B cell (primary cell): ENCODE data around the gene TPCN1. TPM values are rescaled to one million over a fixed set of nuclear protein-coding genes. Genes with fewer than 3 reads are reported as not detected.

Source experiments
- ATAC-seq: fragments of 200-7000 bp; cut with Tn5 transposase; one replicate; pipeline ENCODE4 v1.10.0; 2021; ENCODE audit warnings: low read depth, mild to moderate bottlenecking, moderate number of reproducible peaks, moderate library complexity
- CTCF ChIA-PET: fragments of 350-600 bp; sonication (Branson Sonifier 250); formaldehyde crosslinking; loops from one replicate; lab custom pipeline; 2021; ENCODE audit warnings: antibody characterized with exemption, inconsistent platforms; lab: Charles Lee
- POLR2A ChIA-PET: fragments of 350-600 bp; sonication (Branson Sonifier 250); formaldehyde crosslinking; loops from one replicate; lab custom pipeline; 2021; ENCODE audit warnings: antibody characterized with exemption; lab: Charles Lee
- DNase-seq: peaks from one replicate; pipeline ENCODE4 v3.0.0; 2013
- H2AFZ ChIP-seq: 2 replicates; pipeline ENCODE4 v1.6.1; 2012; ENCODE audit warnings: mild to moderate bottlenecking, low read depth, low read length; ENCODE audit not compliant: insufficient read depth, poor library complexity, severe bottlenecking
- H3K27ac ChIP-seq, 2 donors: 1 replicate in 1 of 2; 2 replicates in 1 of 2; pipeline ENCODE4 v1.5.1; 2012 to 2013; ENCODE audit warnings: low read length in 2 of 2, mild to moderate bottlenecking in 2 of 2, moderate library complexity in 1 of 2
- H3K27me3 ChIP-seq, 4 experiments: fragments of 200-600 bp in 1 of 4; sonication (generic) in 1 of 4; replicated peaks in 1 of 4; 1 replicate in 2 of 4; 2 replicates in 2 of 4; pipeline versions ENCODE4 v1.6.1 to v1.7.0; 2013 to 2016; ENCODE audit warnings: low read length in 3 of 4, mild to moderate bottlenecking in 2 of 4, mixed read lengths in 1 of 4, moderate library complexity in 1 of 4; ENCODE audit not compliant: insufficient read depth in 4 of 4, control insufficient read depth in 3 of 4; ENCODE audit errors: control extremely low read depth in 1 of 4
- H3K36me3 ChIP-seq, 2 experiments: replicated peaks in 1 of 2; 1 replicate in 1 of 2; 2 replicates in 1 of 2; pipeline versions ENCODE4 v1.6.1 to v1.7.1; 2013; ENCODE audit warnings: low read length in 1 of 2; ENCODE audit not compliant: insufficient read depth in 2 of 2, control insufficient read depth in 1 of 2; ENCODE audit errors: control extremely low read depth in 1 of 2, extremely low read depth in 1 of 2
- H3K4me1 ChIP-seq, 2 donors: fragments of 200-600 bp in 1 of 2; sonication (generic) in 1 of 2; 1 replicate in 1 of 2; 2 replicates in 1 of 2; pipeline versions ENCODE4 v1.5.1 to v1.6.1; 2013 to 2017; ENCODE audit warnings: low read length in 2 of 2; ENCODE audit not compliant: control insufficient read depth in 2 of 2, insufficient read depth in 2 of 2
- H3K4me2 ChIP-seq: replicated peaks from 2 replicates; pipeline ENCODE3; 2012; ENCODE audit warnings: mild to moderate bottlenecking, low read depth, low read length; ENCODE audit not compliant: poor library complexity, severe bottlenecking
- H3K4me3 ChIP-seq, 5 experiments: fragments of 200-600 bp in 1 of 5; sonication (generic) in 1 of 5; 1 replicate in 3 of 5; 2 replicates in 2 of 5; pipeline versions ENCODE4 v1.5.1 to v1.7.0; 2011 to 2016; ENCODE audit warnings: low read length in 4 of 5, mild to moderate bottlenecking in 4 of 5, low read depth in 2 of 5, control low read depth in 1 of 5, moderate library complexity in 1 of 5; ENCODE audit not compliant: insufficient read depth in 1 of 5; ENCODE audit errors: control extremely low read depth in 1 of 5, extremely low read depth in 1 of 5
- H3K79me2 ChIP-seq: fragments of 200-600 bp; sonication (generic); one replicate; pipeline ENCODE4 v1.6.0; 2016; ENCODE audit warnings: low read length; ENCODE audit not compliant: control insufficient read depth, insufficient read depth
- H3K9ac ChIP-seq: fragments of 200-600 bp; sonication (generic); 2 replicates; pipeline ENCODE4 v1.6.1; 2017; ENCODE audit warnings: mild to moderate bottlenecking, low read length, moderate library complexity
- H3K9me3 ChIP-seq, 3 donors: one replicate each; pipeline versions ENCODE4 v1.6.1 to v1.7.1; 2013; ENCODE audit warnings: low read length in 2 of 3; ENCODE audit not compliant: control insufficient read depth in 2 of 3, insufficient read depth in 1 of 3; ENCODE audit errors: control extremely low read depth in 1 of 3
- H4K20me1 ChIP-seq: 2 replicates; pipeline ENCODE4 v1.6.0; 2012; ENCODE audit warnings: mild to moderate bottlenecking, low read length; ENCODE audit not compliant: insufficient read depth, control insufficient read depth, poor library complexity, severe bottlenecking
- H3K27ac Mint-ChIP-seq: one replicate; pipeline ENCODE4 v1.8.0; 2021; ENCODE audit warnings: mixed read lengths
- H3K27me3 Mint-ChIP-seq: one replicate; pipeline ENCODE4 v1.8.0; 2021; ENCODE audit warnings: mixed read lengths
- H3K4me1 Mint-ChIP-seq: one replicate; pipeline ENCODE4 v1.8.0; 2021; ENCODE audit warnings: mixed read lengths
- H3K4me3 Mint-ChIP-seq: one replicate; pipeline ENCODE4 v1.8.0; 2021; ENCODE audit warnings: mixed read lengths
- H3K9me3 Mint-ChIP-seq: one replicate; pipeline ENCODE4 v1.8.0; 2022; ENCODE audit warnings: mixed read lengths; ENCODE audit not compliant: insufficient read depth
- CTCF ChIP-seq: fragments of 200-600 bp; IDR thresholded peaks from one replicate; pipeline ENCODE4 v1.8.0; 2022; ENCODE audit warnings: antibody characterized with exemption, mild to moderate bottlenecking
- EZH2 ChIP-seq: IDR thresholded peaks from 2 replicates; pipeline ENCODE4 v1.6.1; 2012; ENCODE audit warnings: borderline replicate concordance, low read depth, mild to moderate bottlenecking, moderate library complexity, low read length; ENCODE audit not compliant: insufficient read depth, poor library complexity, severe bottlenecking
- WGBS: methylation state at CpG from one replicate; pipeline ENCODE4 v1.1.5; 2013; ENCODE audit warnings: missing lambda C conversion rate; ENCODE audit not compliant: insufficient coverage; 5-methylcytosine and 5-hydroxymethylcytosine counted together
- intact Hi-C: fragments of 100-400 bp; cut with micrococcal nuclease; formaldehyde crosslinking; loops from one replicate; pipeline ENCODE4 v1.10.0; 2022
- polyA plus RNA-seq: library from polyadenylated mRNA; depleted of rRNA; stranded (reverse); fragments of >200 nt; gene quantifications from 2 replicates; pipeline ENCODE4 v1.2.3, GENCODE V29; 2012
- total RNA-seq, 2 donors: library from RNA; stranded (reverse); fragments of 120-200 nt in 1 of 2; gene quantifications; 1 replicate in 1 of 2; 2 replicates in 1 of 2; pipeline versions ENCODE4 v1.2.3 to v1.2.4, GENCODE V29; 2013 to 2022

Gene TPCN1
- total and polyA plus RNA-seq, 2 donors (not counting 1 experiment from before 2014, with no cell fraction given) = 80.8 to 258 TPM

GRCh38 chr12:113208041-113208934 is 13.0 kb upstream of the TPCN1 start:
- ChIA-PET POLR2A (interaction anchor here (0.6 to 3.6 kb wide), 13 partner anchors 9 to 1444 kb away, joined by 3 to 69 read pairs (median 6); partner anchors contain the start of genes DDX54, RITA1 and TPCN1), CTCF (interaction anchor here (0.7 to 3.3 kb wide), 14 partner anchors 9 to 217 kb away, joined by 3 to 35 read pairs (median 5); partner anchors contain the start of gene TPCN1)
- Histone ChIP-seq H3K4me3 (peak overlapping the region in 3 of 5 experiments; percentile 4 to 47 (median 5)), H2AFZ (peak overlapping the region; percentile 25), H3K27ac (peak overlapping the region; percentile 91 to 94), H4K20me1 (no peaks in the 10 kb centered on the region), H3K9ac (peak overlapping the region; percentile 36), H3K27me3 (no peaks in the 10 kb centered on the region), H3K4me2 (peak overlapping the region; percentile 70), H3K79me2 (no peaks in the 10 kb centered on the region), H3K9me3 (no peaks in the 10 kb centered on the region), H3K36me3 (no peaks in the 10 kb centered on the region), H3K4me1 (peaks cover 46 to 59% of the 10 kb centered on the region in 2 donors)
- DNase-seq = peak; percentile 95
- Mint-ChIP-seq H3K4me3 (peak overlapping the region; percentile 86), H3K27me3 (no peaks in the 10 kb centered on the region), H3K27ac (peak overlapping the region; percentile 99), H3K9me3 (no peaks in the 10 kb centered on the region), H3K4me1 (peaks cover 62% of the 10 kb centered on the region)
- 1% methylated on average over 10 of the region's 10 CpGs for WGBS
- intact Hi-C loops = loop anchor here (1.0 to 10.0 kb wide), 8 partner anchors 11 to 1773 kb away; partner anchors contain the start of genes DDX54, PLBD2, RITA1 and TPCN1
- peak; percentile 75 for ATAC-seq
- TF ChIP-seq EZH2 (no peak), CTCF (no peak)
